Lower lobe of right lung (tissue), 2 donors: ENCODE data around the gene GATC. TPM values are rescaled to one million over a fixed set of nuclear protein-coding genes. Genes with fewer than 3 reads are reported as not detected.

Experiments used
- ATAC-seq, 2 donors: fragments of 200-7000 bp; cut with Tn5 transposase; one replicate each; pipeline ENCODE4 v1.9.1; 2020 to 2022; ENCODE audit warnings: mild to moderate bottlenecking in 2 of 2, moderate library complexity in 2 of 2
- DNase-seq: peaks from one replicate; pipeline ENCODE4 v3.0.0-alpha.2; 2020
- H3K27ac ChIP-seq: fragments of 200-600 bp; one replicate; pipeline ENCODE4 v1.8.0; 2022
- H3K27me3 ChIP-seq: fragments of 200-600 bp; one replicate; pipeline ENCODE4 v1.8.0; 2022; ENCODE audit warnings: low read depth
- H3K36me3 ChIP-seq: fragments of 200-600 bp; one replicate; pipeline ENCODE4 v1.8.0; 2022; ENCODE audit warnings: mild to moderate bottlenecking
- H3K4me1 ChIP-seq: fragments of 200-600 bp; one replicate; pipeline ENCODE4 v1.8.0; 2022
- H3K4me3 ChIP-seq: fragments of 200-600 bp; one replicate; pipeline ENCODE4 v1.8.0; 2022; ENCODE audit warnings: mild to moderate bottlenecking
- H3K9me3 ChIP-seq: fragments of 200-600 bp; one replicate; pipeline ENCODE4 v1.8.0; 2022
- CTCF ChIP-seq: fragments of 200-600 bp; IDR thresholded peaks from one replicate; pipeline ENCODE4 v1.8.0; 2022; ENCODE audit warnings: antibody characterized with exemption, mild to moderate bottlenecking
- intact Hi-C: fragments of 100-400 bp; cut with DNase I; formaldehyde crosslinking; loops from one replicate; pipeline ENCODE4 v1.11.0; 2022
- total RNA-seq: library from RNA; stranded (reverse); fragmentation: NEBNext Ultra II Directional; extraction: Animal tissue kit (Norgen Biotek cat#: 25700); gene quantifications from one replicate; pipeline ENCODE4 v1.2.1, GENCODE V29; 2021
- donor health status: DM: no; HTN: yes; CAD: no; lungs with severe emphysema.

The GATC gene
- total RNA-seq, 1 donor from 2014 or later = 31.7 TPM

GRCh38 chr12:120425797-120426196 lies 20.4 kb upstream of the GATC start:
- TF ChIP-seq CTCF = no peak
- no peak overlapping the region for H3K4me3 ChIP-seq
- H3K9me3 ChIP-seq = no peaks in the 10 kb centered on the region
- peaks cover 5% of the 10 kb centered on the region for H3K4me1 ChIP-seq
- intact Hi-C loops = no loop called here
- no peak for DNase-seq
- peaks cover 3% of the 10 kb centered on the region for H3K27me3 ChIP-seq
- no peak for ATAC-seq
- H3K27ac ChIP-seq = no peak overlapping the region
- H3K36me3 ChIP-seq = no peaks in the 10 kb centered on the region

GRCh38 chr12:120428597-120429229 lies 17.5 kb upstream of the GATC start:
- TF ChIP-seq CTCF = no peak
- no peaks in the 10 kb centered on the region for H3K36me3 ChIP-seq
- no peak overlapping the region for H3K27ac ChIP-seq
- H3K4me1 ChIP-seq = peaks cover 5% of the 10 kb centered on the region
- no peaks in the 10 kb centered on the region for H3K9me3 ChIP-seq
- no peak overlapping the region for H3K4me3 ChIP-seq
- ATAC-seq (no peak), DNase-seq (no peak)
- intact Hi-C loops = no loop called here
- peaks cover 10% of the 10 kb centered on the region for H3K27me3 ChIP-seq

GRCh38 chr12:120429368-120429767 lies 16.9 kb upstream of the GATC start:
- Histone ChIP-seq H3K4me1 (peaks cover 5% of the 10 kb centered on the region), H3K27ac (no peak overlapping the region), H3K4me3 (no peak overlapping the region), H3K9me3 (no peaks in the 10 kb centered on the region), H3K27me3 (peaks cover 10% of the 10 kb centered on the region), H3K36me3 (no peaks in the 10 kb centered on the region)
- DNase-seq (no peak), ATAC-seq (no peak)
- TF ChIP-seq CTCF = no peak
- intact Hi-C loops = no loop called here

DNA sequence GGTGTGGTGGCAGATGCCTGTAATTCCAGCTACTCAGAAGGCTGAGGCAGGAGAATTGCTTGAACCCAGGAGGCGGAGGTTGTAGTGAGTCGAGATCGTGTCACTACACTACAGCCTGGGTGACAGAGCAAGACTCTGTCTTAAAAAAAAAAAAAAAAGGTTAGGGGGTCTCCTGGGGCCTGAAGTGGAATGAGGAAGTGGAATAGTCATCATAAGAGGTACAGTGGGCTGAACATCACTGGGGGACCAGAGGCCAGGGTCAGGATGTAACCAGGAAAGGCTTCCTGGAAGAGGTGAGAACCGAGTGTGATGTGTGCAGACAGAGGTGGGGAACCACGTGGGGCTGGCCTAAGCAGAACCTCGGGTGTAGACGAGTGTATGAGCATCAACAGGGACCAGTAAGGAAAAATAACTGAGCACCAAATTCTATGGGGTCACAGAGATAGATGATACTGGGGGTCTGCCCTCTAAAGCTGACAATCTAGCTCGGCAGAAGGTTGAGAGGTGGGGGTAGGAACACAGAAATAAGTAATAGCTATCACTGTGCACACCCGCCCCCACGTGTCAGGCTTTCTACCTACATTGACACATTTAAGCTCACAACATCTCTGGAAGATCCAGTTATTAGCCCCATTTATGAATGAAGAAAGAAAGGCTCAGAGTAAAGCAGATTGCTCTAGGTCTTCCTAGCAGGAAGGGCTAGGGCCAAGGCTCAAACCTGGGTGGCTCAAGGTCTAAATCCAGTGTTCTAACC lies 13.3 kb upstream of the GATC start:
- H3K4me3 ChIP-seq = no peak overlapping the region
- no peaks in the 10 kb centered on the region for H3K36me3 ChIP-seq
- no peak overlapping the region for H3K27ac ChIP-seq
- no peak for ATAC-seq
- H3K9me3 ChIP-seq = no peaks in the 10 kb centered on the region
- peaks cover 10% of the 10 kb centered on the region for H3K27me3 ChIP-seq
- DNase-seq = no peak
- H3K4me1 ChIP-seq = peaks cover 5% of the 10 kb centered on the region
- no peak for TF ChIP-seq CTCF
- intact Hi-C loops = no loop called here

DNA sequence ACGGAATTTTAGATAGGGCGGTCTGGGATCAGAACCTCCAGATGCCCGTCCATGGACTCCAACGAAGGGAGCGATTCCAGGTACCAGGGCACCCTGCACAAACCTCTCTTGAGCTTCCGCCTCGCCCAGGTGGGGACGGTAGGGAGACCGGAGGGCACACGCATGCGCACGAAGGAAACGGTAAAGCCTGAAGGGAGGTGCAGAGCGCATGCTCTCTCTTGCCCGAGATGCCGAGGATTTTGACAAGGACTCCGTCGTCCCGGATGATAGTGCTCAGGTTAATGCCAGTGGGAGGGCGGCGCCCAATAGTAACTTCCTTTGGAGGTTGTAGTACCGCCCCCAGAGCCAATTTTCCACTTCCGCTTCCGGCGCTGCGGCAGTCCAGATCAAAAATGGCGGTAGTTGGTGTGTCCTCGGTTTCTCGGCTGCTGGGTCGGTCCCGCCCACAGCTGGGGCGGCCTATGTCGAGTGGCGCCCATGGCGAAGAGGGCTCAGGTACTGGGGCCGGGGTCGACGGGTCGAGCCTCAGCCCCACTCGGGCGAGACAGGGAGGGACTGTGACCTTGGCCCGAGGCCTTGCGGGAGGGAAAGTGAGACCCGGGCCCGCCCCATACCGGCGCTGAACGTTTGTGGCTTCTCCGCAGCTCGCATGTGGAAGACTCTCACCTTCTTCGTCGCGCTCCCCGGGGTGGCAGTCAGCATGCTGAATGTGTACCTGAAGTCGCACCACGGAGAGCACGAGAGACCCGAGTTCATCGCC lies 8.3 kb upstream of the GATC start, which contains the start of gene COX6A1:
Gene COX6A1, plus strand, starts transcription at position 379 of the 760 bp plus-strand sequence. Its CDS starts 14 bp downstream, at position 393.
- Histone ChIP-seq H3K27me3 (peaks cover 7% of the 10 kb centered on the region), H3K4me3 (peak within 1 kb of the TSS; percentile 96), H3K9me3 (no peaks in the 10 kb centered on the region), H3K4me1 (peaks cover 19% of the 10 kb centered on the region), H3K27ac (peak within 1 kb of the TSS; percentile 86), H3K36me3 (peaks cover 28% of the 10 kb centered on the region)
- DNase-seq (peak; percentile 98), ATAC-seq (peak; percentile 99 to 100)
- intact Hi-C loops = no loop called here
- no peak for TF ChIP-seq CTCF
